ENCODE measurements around the gene ADISSP.

- TF ChIP-seq POLR2A (IDR thresholded peaks at IDR 0.05) (no peak), EP300 (IDR thresholded peaks at IDR 0.05; ENCODE audit: low read depth) (no peak)
Measured at GRCh38 chr20:3796477-3797225, 29.1 kb upstream of the ADISSP start.
